HEK293 (cell line): ENCODE data around the gene DIO3.

Experiments
- CTCF ChIP-seq: fragments of 450-650 bp; formaldehyde crosslinking; IDR thresholded peaks from 2 replicates; pipeline ENCODE4 v1.5.1; 2016; ENCODE audit warnings: missing biosample characterization, missing genetic modification characterization
- REST ChIP-seq: fragments of 450-650 bp; formaldehyde crosslinking; IDR thresholded peaks from 2 replicates; pipeline ENCODE4 v1.5.1; 2016; ENCODE audit warnings: missing biosample characterization, missing genetic modification characterization

GRCh38 chr14:101527987-101528386 is 33.3 kb upstream of the DIO3 start:
- no peak for TF ChIP-seq CTCF (tag by site-specific recombination)
- no peak for TF ChIP-seq REST (tag by site-specific recombination)
